GM13977 (cell line): Measurements from ENCODE around the gene NANP.
"Not testable (repeated sequence)": the region's sequence is repeated elsewhere in the genome, so short reads cannot be mapped to it uniquely, and the experiment has no call there.

Source experiments
- DNase-seq: peaks from one replicate; pipeline ENCODE4 v3.0.0; 2012; ENCODE audit warnings: low spot score
- CTCF ChIP-seq: IDR thresholded peaks from 2 replicates; pipeline ENCODE4 v1.5.1; 2012; ENCODE audit warnings: mild to moderate bottlenecking, control low read depth; ENCODE audit not compliant: insufficient read depth; ENCODE audit errors: extremely low read depth, missing control alignments
- in situ Hi-C: fragments of 300-500 bp; cut with MboI; formaldehyde crosslinking; loops from one replicate; pipeline ENCODE4 v1.12.0; 2022; ENCODE audit warnings: low sequenced_read_pairs, low pct_unique_long_range_greater_than_20kb, mixed read lengths, inconsistent platforms; ENCODE audit not compliant: unreplicated experiment

NANP gene

GRCh38 chr20:25606094-25606695, 17.6 kb downstream of the NANP start:
- in situ Hi-C loops: no loop called here
- TF ChIP-seq CTCF: no peak
- no peak for DNase-seq

- no peak for DNase-seq
- no peak for TF ChIP-seq CTCF
- in situ Hi-C loops: no loop called here
Observed at GRCh38 chr20:25605148-25605547, 18.7 kb downstream of the NANP start.

DNA sequence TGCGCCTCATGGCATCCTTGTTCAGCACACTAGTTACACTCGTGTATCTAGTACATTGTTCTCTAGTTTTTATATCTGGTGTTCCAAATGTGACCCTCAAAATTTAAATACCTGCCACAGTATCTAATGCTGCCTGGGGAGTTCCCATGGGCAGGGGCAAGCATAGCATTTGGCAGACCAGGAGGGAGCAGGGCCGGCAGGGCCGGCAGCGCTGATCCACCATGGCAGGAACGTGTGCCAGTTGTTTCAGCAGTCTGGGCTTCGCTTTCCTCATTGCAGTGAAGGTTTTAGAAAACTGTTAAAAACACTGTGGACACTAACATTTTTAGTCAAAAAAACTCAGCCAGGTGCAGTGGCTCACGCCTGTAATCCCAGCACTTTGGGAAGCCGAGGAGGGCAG, 19.2 kb downstream of the NANP start:
- in situ Hi-C loops: no loop called here

GRCh38 chr20:25602914-25603309, 20.9 kb downstream of the NANP start:
- in situ Hi-C loops, DNase-seq: not testable (repeated sequence)

More for the DNA sequence above, 19.2 kb downstream of the NANP start:
- DNase-seq: no peak
- no peak for TF ChIP-seq CTCF

DNA sequence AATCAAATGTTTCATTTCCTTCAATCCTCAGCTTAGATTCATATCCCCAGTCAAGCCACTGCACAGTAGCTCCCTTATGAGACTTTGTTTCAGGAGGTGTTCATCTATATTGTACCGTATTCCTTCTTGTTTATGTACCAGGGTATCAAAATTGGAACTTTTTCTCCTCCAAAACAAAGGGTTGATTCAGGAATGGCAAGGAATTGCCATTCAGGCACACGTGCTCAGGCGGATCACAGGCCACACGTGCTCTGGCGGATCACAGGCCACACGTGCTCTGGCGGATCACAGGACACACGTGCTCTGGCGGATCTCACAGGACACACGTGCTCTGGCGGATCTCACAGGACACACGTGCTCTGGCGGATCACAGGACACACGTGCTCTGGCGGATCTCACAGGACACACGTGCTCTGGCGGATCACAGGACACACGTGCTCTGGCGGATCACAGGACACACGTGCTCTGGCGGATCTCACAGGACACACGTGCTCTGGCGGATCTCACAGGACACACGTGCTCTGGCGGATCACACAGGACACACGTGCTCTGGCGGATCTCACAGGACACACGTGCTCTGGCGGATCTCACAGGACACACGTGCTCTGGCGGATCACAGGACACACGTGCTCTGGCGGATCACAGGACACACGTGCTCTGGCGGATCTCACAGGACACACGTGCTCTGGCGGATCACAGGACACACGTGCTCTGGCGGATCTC, 21.5 kb downstream of the NANP start:
- in situ Hi-C loops, DNase-seq: not testable (repeated sequence)

GRCh38 chr20:25601659-25602058, 22.2 kb downstream of the NANP start:
- in situ Hi-C loops: no loop called here
- no peak for TF ChIP-seq CTCF
- DNase-seq: no peak

GRCh38 chr20:25600632-25601031, 23.2 kb downstream of the NANP start:
- no peak for TF ChIP-seq CTCF
- DNase-seq: no peak
- in situ Hi-C loops: no loop called here
